ENCODE data around the gene POLR2A.
"Not testable (repeated sequence)": the region's sequence is repeated elsewhere in the genome, so short reads cannot be mapped to it uniquely, and the experiment has no call there.

The POLR2A gene

DNA sequence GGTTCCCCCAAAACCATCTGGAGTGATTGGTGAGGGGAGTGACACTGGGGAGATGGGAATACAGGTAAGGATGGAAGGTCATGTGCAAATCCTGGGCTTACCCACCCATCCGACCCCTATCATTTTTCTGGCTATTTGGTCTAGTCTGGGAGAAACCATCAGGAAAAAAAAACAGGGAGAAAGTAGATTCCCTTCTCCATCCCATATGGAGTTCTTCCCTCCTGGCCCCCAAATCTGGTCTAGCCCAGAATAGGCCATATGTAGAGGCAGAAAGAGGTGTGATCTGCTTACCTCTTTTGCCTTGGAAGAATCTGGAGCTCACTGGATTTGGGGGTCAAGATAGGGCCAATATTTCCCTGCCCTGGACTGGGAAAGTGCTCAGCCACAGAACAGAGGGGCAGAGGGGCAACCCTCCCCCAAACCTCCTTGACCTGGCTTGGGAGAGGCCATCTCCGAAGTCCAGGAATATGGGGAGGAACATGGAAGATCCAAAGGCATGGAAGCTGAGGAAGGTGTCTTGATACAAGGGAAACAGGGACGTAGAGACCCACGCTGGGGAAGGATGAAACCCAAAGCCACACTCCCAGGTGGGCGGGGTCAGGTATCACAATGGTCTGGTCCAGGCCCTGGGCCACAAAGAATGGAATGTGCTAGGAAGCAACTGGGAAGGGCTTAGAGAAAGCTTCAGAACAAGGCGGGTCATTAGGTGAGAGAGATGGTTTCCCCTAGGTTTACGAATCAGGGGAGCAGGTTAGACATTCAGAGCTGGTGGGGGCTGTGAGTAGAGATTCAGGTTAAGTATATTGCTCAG is 23.1 kb upstream of the POLR2A start:
- DNase-seq: no peak

DNA sequence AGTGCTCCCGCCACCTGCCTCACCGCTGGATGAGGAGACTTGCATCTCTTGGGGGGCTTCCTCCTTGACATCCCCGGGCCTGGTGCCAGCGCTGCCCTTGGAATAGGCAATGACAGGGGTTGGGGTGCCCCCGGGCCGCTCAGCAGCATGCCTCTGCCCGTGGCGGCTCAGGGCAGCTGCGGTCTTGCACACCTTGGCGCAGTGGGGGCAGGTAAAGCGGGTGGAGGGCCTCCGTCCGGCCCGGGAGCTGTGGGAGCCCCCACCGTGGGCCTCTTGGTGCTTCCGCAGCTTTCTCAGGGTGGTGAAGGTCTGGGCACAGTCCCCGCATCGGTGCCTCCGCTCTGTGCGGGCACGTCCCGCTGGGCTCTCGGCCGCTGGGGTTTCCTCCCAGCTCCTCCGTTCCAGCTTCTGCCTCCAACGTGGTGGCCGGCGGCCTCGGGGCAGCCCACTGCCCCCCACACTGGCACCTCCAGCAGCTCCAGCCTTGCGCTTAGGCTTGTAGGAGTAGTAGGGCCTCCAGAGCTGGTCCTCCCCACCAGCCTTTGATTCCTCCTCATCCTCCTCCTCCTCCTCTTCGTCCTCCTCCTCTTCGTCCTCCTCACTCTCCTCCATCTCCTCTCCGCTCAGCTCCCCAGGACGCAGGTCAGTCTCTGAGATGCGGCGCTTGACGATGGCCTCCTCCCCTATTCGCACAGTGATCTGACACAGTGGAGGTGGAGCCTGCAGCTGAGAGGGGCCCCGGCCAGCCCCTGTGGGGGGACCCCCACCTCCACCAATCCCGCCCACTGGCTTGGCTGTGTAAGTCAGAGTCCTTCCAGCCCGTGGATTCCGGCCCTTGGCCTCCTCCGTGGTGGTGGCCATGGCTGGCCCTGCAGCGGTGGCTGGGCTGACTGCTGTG is 21.4 kb upstream of the POLR2A start:
- DNase-seq: no peak

DNA sequence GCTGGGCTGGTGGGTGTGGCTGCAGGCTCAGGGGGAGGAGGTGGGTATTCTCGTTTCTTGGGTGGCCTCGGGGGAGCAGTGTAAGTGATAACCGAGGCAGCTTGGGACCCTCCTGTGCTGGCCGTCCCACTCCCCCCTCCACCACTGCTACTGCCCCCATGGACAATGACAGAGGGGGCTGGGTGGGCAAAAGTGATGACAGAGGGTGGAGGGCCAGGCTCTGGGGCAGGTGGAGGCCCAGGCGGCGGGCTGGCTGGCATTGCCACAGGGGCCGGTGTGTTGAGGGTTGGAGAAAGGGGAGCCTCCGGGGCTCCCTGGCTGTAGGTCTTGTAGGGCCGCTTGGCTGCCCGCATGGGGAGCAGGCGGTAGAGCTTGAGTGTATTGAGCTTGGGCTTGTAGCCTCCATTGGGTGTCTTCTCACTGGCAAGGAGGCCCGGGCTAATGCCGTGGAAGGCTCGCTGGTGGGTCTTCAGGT is 20.8 kb upstream of the POLR2A start:
- DNase-seq: no peak

DNA sequence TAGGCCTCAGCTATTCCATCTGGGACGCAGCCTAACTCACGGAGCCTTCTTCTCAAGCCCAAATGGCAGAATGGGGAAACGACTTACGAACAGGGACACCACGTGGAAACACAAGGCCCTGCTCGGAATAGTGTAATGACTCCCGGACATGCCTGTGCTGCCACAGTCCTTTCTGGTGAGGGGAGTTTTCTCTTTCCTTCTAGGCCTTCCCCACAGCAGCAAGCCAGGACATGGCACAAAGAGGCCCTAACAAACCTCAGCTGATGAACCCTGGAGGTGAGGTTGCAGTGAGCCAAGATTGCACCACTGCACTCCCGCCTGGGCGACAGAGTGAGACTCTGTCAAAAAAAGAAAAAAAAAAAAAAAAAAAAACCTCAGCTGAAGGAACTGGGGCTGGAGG is 20.1 kb upstream of the POLR2A start:
- no peak for DNase-seq

DNA sequence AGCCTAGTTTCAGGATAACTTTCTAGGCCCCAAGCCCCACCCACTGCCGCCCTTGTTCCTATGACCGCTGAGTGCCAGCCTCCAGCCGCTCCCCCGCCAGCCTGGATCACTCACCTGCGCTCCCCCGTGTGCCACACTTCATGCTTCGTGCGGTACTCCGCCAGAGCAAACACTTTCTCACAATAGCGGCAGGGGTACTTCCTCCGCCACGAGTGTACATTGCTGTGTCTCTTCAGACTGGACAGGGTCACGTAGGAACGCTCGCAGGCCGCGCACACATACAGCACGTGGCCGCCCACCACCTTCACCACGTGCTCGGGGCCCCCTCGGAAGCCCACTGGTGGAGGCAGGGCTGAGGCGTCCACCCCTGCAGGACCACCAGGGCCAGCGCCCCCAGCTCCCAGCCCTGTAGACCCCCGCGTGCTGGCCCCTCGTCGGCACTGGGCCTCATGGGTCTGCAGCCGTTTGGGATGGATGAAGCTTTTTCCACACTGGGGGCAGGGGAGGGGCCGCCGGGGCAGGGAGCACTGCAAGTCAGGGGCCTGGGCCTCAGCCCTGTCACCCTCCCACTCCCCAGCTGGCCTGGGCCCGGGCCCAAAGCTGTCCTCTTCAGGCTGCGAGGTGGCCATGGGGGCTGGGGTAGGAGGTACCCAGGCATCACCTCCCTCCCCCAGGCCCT is 18.4 kb upstream of the POLR2A start:
- no peak for DNase-seq

DNA sequence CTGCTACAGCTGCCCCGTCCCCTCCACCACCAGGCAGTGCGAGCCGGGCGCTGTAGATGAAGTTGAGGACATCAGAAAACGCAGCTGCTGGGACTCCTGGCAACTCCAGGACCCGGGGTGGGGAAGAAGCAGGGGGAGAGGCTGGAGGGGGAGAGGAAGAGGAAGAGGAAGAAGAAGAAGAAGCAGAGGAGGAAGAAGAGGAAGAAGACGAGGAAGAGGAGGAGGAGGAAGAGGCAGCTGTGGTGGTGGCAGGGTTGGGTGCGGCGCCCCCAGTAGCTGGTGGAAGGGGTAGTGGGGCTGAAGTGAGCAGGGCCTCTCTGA is 17.9 kb upstream of the POLR2A start:
- no peak for DNase-seq

DNA sequence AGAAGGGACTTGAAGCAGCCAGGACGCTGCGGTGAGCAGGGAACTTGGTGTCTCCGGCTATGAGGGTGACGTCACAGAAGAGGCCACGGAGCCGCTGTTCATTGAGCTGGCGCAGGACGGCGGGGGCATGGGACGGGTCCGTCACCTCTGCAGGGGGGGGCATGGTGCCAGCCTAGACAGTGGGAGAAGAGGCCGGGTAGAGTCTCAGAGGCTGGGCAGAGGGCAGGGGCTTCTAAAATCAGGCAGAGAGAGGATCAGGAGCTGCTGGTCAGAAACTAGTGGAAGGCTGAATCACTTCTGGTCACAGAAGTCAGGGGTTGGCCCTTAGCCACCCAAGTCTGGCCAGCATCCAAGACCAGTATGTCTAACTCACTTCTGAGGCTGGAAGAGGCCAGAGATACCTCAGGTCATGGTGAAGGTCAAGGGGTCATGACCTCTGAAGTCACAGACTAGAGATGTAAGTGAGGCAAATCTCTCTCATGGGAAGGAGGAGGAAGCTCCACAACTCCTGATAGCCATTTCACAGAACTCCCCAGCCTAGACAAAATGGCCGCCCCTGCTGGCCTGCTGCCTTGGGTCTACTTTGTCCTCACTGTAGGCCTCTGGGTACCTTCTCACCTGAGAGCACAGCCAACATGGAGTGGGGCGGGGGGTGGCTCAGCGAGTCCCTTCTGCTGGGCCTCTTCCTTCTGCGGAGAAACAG is 17.4 kb upstream of the POLR2A start:
- no peak for DNase-seq

DNA sequence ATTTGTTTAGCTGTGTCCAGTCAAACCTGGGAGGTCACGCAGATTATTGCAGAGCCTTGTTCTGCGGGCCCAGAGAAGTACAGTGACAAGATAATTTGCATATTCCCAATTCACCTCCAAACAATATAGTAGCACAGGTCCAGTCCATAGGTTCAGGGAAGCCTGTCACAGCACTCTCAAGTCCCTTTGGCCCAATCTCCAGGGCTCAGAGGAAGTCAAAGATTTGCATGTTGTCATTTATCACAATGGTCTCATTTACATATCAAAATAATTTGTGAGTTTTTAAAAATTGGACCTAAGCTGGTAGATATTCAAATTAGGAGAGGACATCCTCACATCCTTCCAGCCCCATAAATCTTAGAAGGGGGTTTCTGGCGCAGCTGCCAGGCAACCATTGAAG is 16.7 kb upstream of the POLR2A start:
- no peak for DNase-seq

DNA sequence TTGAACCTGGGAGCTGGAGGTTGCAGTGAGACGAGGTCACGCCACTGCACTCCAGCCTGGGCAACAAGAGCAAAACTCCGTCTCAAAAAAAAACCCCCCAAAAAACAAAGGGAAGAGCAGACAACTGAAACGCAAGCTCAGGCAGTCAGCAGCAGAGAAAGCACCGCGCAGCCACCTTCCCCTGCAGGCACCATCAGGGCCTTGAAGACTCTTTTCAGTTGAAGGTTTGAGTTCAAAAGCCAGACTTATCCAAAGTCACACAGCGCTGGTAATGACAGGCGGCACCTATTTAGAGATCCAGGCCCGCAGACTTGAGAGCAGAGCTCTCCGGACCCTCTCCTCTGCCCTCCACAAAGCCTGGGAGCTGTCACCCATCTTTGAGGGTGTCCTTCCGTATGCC is 15.9 kb upstream of the POLR2A start:
- no peak for DNase-seq

DNA sequence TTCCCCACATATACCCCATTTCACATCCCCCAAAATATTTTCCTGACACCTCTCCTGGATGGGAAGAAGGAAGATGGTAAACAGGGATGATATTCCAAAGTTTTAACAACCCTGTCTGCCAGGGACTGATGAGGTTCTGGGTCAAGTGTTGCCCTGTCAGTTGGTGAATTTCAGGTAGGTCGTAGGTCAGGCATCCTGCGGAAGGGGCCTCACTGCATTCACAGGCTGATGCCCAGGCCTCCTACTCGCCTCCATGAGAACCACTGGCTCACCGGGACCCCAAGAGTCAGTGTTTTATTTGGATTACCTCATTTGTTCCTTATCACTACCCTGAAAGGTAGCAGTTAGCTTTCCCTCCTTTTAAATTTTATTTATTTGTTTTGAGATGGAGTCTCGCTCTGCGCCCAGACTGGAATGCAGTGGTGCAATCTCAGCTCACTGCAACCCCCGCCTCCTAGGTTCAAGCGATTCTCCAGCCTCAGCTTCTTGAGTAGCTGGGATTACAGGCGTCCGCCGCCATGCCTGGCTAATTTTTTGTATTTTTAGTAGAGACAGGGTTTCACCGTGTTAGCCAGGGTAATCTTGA is 15.3 kb upstream of the POLR2A start:
- DNase-seq: no peak

DNA sequence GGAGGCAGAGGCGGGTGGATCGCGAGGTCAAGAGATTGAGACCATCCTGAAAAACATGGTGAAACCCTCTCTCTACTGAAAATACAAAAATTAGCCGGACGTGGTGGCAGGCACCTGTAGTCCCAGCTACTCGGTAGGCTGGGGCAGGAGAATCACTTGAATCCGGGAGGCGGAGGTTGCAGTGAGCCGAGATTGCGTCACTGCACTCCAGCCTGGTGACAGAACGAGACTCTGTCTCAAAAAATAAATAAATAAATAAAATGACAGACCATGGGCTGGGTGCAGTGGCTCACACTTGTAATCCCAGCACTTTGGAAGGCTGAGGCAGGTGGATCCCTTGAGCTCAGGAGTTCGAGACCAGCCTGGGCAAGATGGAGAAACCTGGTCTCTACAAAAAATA is 14.3 kb upstream of the POLR2A start:
- not testable (repeated sequence) for DNase-seq

DNA sequence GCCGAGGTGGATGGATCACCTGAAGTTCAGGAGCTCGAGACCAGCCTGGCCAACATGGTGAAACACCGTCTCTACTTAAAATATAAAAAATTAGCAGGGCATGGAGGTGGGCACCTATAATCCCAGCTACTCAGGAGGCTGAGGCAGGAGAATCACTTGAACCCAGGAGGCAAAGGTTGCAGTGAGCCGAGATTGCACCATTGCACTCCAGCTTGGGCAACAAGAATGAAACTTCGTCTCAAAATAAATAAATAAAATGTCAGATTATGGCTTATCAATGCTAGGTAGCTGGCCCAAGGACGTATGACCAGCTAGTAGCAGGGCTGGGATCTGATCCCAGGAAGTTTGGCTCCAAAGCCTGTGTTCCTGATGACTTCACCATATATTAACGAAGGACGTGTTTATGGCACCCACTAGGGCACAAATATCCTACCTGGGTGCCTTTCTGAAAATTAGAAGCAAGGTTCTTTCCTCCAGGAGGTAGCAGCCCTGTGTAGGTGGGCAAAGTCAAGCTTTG is 13.7 kb upstream of the POLR2A start:
- DNase-seq: not testable (repeated sequence)

DNA sequence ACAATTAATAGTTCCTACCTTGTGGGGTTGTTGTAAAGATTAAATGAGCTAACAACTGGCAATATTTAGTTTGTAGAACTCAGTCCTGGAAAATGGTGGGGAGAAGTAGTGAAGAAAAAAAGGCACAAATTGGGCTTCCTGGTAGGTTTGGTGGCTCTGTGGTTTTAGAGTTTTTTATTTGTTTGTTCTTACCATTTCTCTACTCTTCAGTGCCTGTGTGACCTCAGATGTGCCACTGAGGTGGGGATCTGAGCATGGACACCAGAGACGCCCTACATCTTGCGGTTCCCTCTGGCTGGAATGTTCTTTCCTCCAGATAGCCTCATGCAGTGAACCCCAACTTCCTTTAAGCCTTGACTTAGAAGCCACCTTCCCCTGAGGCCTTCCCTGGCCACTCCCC is 12.4 kb upstream of the POLR2A start:
- no peak for DNase-seq

DNA sequence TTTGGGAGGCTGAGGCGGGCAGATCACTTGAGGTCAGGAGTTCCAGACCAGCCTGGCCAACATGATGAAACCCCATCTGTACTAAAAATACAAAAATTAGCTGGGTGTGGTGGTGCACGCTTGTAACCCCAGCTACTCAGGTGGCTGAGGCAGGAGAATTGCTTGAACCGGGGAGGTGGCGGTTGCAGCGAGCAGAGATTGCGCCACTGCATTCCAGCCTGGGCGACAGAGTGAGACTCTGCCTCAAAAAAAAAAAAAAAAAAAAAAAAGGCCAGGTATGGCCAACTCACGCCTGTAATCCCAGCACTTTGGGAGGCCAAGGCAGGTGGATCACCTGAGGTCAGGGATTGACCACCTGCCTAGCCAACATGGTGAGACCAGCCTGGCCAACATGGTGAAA is 9.4 kb upstream of the POLR2A start:
- not testable (repeated sequence) for DNase-seq

DNA sequence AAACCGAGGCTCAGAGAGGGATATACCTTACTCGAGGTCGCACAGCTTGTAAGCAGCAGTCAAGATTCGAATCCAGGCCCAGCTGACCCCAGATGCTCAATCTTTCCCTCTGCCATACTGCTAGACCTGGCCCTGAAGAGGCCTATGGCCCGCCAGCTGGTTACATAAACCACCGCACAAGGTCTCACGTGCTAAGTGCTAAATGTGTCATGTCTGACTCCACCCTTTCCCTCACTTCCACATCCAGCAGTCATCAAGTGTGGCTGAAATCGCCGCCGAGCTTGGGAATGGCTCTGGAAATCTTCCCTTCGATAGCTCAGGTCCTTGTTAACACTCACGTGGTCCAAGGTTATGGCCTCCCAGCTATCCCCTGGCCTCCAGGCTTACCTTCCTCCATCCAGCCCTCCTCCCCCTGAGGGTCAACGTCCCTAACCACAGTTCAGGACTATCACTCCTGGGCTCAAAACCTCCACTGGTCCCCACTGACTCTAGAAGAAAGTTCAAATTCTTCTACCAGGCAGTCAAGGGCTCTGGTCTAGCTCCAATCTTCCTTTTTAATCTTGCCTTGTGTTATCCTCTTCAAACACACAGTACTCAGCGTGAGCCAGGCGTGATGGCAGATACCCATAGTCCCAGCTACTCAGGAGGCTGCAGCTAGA is 8.3 kb upstream of the POLR2A start:
- DNase-seq: no peak

DNA sequence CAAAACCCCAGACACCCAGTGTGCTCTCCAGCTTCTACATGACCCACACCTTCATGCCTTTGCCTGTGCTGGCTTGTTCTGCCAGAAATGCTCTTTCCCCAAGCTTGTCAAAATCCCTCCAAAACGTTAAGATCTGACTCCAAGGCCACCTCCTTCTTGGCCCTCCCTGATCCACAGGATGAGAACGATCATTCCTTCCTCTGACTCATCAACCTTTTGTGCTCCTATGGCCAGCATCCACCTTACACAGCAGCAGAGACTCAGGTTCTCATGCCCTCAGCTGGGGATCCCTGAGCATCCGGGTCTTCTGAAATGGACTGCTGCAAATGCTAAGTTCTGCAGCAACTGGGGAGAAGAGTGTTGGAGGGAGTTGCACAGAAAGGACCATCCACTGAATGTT is 7.7 kb upstream of the POLR2A start:
- no peak for DNase-seq

DNA sequence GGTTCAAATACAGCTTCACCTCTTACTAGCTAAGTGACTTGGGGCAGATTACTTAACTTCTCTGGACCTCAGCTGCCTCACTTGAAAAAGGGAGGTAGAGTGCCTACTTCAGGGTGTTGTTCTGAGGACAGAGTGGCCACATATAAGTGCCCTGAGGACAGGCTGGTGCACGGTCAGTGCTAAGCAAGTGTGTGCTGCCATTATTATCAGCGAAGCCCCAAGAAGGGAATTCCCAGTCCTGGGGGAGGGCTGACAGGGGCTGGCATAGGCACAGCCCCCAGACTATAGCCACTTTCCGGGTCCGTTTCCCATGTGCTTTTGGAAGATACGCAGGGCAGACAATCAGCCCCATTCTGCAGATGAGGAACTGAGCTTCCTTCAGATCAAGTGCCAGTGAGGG is 7.2 kb upstream of the POLR2A start:
- no peak for DNase-seq

DNA sequence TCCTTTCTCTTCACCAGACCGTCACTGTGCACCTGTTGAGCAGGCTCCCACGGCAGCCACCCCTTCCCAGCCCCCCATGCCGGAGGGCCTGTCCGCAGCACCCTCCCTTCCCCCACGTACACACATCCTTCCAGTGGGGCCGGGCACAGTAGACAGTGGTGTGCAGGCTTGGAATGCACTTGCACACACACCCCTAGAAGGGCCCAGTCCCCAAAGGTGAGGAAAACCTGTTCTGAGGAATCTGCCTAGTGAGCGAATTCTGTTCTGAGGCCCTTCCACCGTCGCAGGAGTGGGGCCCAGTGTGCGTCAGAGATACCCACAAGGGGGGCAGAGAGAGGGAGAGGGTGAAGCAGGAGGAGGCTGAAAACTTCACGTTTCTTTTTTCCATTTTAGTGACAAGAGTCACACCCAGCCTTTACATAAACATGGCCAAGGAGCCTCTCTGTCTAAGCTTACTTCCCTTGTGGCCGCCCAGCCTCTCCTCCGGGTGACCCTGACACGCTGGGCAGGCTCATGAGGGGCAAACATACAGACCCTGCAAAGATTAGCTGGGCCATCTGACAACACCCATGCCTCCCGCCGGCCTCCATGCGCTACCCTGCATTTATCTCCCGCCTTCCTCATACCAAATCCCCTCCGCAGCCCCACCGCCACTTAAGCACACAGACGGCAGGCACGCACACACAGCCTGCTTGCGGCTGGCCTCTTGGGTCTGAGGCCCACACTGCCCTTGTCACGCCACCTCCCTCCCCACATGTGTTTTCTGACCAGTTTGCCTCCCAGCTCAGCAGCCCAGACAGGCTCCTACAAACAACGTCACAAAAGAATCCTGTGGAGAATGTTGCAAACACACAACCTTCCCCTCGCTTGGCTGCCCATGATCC is 6.5 kb upstream of the POLR2A start:
- DNase-seq: peak; percentile 64

DNA sequence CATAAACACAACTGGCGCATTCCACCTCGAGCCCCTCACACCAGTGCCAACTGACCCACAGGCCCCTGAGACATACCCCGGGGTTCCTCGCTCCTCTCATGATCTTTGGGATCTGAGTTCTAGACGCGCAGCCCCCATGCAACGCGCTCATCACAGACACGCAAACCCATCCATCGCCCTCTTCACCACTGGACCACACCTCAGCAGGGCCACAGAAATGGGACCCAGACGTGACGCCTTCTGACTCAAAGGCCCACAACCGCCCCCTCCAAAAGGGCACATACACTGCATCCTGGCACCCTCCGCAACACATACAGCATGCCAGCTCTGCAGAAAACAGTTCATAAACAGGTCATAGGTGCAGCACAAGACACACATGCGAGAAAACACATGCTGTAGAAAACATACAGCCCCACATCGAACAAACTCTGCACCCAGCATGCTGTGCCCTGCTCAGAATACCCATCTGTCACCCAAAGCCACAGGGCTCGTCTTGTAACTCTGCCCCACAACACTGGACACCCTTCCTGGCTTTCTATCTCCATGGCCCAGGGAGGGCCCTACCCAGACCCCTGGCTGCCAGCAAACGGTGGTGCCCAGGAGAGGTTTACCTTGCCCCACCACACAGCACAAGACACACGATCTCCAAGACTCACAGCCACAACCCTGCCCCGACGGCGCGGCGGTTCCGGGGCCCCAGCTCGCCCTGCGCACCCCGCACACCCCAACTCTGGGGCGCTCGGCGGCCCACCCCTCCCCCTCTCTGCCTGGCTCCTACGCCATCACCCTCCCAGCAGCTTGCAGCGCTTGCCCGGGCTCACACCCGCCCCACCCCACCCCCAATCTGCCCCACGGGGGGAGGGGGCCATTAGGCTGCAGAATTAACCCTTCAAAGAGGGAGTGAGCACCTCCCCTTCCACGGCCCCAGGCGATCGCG is 5.6 kb upstream of the POLR2A start:
- DNase-seq: peak; percentile 76
